Fibroblast of the aortic adventitia (primary cell): ENCODE results near the gene OS9. TPM values are rescaled to one million over a fixed set of nuclear protein-coding genes. Genes with fewer than 3 reads are reported as not detected.
"Not testable (repeated sequence)": the region's sequence is repeated elsewhere in the genome, so short reads cannot be mapped to it uniquely, and the experiment has no call there.

ENCODE experiments used
- DNase-seq: peaks from one replicate; pipeline ENCODE4 v3.0.0-alpha.2; 2010; ENCODE audit warnings: low read depth
- H3K4me3 ChIP-seq: 2 replicates; pipeline ENCODE4 v1.5.1; 2011; ENCODE audit warnings: low read depth, mild to moderate bottlenecking, control low read depth, low read length, moderate library complexity
- total RNA-seq: library from RNA; depleted of rRNA; stranded (reverse); fragments of >200 nt; gene quantifications from 2 replicates; pipeline ENCODE4 v1.2.3, GENCODE V29; 2012; ENCODE audit warnings: low replicate concordance
- TF ChIP-seq, protein P1 (sequence below): IDR thresholded peaks from 2 replicates; pipeline ENCODE4 v1.5.1; 2011; ENCODE audit warnings: mild to moderate bottlenecking, low read length, control low read depth, inconsistent platforms; ENCODE audit not compliant: insufficient read depth

Gene OS9, protein sequence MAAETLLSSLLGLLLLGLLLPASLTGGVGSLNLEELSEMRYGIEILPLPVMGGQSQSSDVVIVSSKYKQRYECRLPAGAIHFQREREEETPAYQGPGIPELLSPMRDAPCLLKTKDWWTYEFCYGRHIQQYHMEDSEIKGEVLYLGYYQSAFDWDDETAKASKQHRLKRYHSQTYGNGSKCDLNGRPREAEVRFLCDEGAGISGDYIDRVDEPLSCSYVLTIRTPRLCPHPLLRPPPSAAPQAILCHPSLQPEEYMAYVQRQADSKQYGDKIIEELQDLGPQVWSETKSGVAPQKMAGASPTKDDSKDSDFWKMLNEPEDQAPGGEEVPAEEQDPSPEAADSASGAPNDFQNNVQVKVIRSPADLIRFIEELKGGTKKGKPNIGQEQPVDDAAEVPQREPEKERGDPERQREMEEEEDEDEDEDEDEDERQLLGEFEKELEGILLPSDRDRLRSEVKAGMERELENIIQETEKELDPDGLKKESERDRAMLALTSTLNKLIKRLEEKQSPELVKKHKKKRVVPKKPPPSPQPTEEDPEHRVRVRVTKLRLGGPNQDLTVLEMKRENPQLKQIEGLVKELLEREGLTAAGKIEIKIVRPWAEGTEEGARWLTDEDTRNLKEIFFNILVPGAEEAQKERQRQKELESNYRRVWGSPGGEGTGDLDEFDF
- 229 and 425 TPM in 2 replicates for total RNA-seq

DNA sequence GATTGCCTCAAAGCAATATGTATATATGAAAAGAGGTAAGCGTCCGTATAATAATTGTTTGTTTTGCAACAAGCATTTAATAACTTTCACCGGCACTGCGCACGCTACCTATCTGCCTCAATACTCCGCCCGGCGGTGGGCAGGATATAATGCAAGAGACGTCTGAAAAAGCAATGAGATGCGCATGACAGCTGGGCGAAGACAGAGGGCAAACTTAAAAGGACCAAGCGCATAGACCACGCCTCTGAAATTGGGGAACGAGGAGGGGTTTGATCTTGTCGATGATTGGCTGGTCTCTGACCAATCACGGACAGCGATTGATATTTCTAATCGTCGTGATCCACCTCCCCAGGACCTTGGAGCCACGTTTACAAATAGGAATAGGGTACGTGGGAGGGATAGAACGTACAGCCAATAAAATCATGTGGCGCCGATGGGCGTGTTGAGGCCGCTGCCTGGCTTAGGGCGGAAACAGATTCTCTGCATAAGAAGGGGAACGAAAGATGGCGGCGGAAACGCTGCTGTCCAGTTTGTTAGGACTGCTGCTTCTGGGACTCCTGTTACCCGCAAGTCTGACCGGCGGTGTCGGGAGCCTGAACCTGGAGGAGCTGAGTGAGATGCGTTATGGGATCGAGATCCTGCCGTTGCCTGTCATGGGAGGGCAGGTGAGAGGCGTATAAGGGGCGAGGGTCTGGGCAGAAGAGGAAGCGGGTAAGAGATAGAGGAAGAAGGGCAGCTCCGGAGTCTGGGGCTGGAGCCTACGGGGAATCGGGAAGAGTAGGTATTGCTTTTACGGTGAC is at the start of gene OS9:
Gene OS9, plus strand, starts transcription at position 474 of the 800 bp plus-strand sequence. Its CDS starts 30 bp downstream, at position 504.
- peak; percentile 100 for DNase-seq
- peak within 1 kb of the TSS; percentile 98 for H3K4me3 ChIP-seq
- TF ChIP-seq, protein P1, sequence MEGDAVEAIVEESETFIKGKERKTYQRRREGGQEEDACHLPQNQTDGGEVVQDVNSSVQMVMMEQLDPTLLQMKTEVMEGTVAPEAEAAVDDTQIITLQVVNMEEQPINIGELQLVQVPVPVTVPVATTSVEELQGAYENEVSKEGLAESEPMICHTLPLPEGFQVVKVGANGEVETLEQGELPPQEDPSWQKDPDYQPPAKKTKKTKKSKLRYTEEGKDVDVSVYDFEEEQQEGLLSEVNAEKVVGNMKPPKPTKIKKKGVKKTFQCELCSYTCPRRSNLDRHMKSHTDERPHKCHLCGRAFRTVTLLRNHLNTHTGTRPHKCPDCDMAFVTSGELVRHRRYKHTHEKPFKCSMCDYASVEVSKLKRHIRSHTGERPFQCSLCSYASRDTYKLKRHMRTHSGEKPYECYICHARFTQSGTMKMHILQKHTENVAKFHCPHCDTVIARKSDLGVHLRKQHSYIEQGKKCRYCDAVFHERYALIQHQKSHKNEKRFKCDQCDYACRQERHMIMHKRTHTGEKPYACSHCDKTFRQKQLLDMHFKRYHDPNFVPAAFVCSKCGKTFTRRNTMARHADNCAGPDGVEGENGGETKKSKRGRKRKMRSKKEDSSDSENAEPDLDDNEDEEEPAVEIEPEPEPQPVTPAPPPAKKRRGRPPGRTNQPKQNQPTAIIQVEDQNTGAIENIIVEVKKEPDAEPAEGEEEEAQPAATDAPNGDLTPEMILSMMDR = peak; percentile 83

DNA sequence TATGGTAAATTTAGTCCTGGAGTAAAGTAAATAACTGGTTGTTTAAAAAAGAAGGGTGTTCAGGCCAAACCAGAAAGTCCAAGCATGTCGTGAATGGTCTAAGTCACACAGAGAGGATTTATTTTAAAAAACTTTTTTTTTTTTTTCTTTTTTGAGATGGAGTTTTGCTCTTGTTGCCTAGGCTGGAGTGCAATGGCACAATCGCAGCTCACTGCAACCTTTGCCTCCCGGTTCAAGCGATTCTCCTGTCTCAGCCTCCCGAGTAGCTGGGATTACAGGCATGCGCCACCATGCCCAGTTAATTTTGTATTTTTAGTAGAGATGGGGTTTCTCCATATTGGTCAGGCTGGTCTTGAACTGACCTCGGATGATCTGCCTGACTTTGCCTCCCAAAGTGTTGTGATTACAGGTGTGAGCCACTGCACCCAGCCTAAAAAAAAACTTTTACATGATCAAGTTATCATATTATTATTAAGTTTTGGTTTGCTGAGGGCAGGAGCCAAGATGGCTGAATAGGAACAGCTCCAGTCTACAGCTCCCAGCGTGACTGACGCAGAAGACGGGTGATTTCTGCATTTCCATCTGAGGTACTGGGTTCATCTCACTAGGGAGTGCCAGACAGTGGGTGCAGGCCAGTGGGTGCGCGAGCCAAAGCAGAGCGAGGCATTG is 47.8 kb upstream of the OS9 start:
- not testable (repeated sequence) for H3K4me3 ChIP-seq, DNase-seq

DNA sequence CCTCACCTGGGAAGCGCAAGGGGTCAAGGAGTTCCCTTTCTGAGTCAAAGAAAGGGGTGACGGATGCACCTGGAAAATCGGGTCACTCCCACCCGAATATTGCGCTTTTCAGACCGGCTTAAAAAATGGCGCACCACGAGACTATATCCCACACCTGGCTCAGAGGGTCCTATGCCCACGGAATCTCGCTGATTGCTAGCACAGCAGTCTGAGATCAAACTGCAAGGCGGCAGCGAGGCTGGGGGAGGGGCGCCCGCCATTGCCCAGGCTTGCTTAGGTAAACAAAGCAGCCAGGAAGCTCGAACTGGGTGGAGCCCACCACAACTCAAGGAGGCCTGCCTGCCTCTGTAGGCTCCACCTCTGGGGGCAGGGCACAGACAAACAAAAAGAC is 47.3 kb upstream of the OS9 start:
- H3K4me3 ChIP-seq, DNase-seq: not testable (repeated sequence)

DNA sequence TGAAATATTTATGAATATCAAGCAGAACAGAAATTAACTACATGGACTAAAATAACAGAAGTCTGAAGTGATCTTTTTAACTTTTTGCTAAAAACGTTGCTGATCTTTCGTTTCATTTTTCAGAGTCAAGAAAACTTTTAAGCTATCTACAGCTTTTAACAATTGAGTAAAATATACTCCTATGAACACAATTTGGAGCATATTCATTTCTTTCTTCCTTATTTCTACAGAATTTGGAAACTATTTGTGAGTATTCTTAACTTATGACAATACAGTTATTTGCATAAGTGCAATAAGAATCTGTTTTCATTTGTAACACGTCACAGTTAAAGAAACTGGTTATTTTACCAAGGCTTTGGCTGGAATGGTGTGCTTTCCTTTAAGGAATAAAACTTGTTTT is 39.9 kb upstream of the OS9 start:
- no peak for DNase-seq
- TF ChIP-seq, protein P1 = no peak
- no peak overlapping the region for H3K4me3 ChIP-seq

DNA sequence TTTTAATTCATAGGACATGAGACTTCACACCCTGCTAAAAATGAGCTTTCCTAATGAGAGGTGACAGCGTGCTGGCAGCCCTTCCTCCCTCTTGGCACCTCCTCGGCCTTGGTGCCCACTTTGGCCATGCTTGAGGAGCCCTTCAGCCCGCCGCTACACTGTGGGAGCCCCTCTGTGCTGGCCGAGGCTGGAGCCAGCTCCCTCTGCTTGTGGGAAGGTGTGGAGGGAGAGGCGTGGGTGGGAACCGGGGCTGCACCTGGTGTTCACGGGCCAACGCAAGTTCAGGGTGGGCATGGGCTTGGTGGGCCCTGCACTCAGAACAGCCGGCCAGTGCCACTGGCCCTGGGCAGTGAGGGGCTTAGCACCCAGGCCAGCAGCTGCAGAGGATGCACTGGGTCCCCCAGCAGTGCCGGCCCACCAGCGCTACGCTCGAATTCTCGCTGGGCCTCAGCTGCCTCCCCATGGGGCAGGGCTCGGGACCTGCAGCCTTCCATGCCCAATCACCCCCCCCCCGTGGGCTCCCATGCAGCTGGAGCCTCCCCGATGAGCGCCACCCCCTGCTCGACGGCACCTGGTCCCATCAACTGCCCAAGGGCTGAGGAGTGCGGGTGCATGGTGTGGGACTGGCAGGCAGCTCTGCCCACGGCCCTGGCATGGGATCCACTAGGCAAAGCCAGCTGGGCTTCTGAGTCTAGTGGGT is 38.2 kb upstream of the OS9 start:
- no peak overlapping the region for H3K4me3 ChIP-seq
- TF ChIP-seq, protein P1 = no peak
- no peak for DNase-seq

DNA sequence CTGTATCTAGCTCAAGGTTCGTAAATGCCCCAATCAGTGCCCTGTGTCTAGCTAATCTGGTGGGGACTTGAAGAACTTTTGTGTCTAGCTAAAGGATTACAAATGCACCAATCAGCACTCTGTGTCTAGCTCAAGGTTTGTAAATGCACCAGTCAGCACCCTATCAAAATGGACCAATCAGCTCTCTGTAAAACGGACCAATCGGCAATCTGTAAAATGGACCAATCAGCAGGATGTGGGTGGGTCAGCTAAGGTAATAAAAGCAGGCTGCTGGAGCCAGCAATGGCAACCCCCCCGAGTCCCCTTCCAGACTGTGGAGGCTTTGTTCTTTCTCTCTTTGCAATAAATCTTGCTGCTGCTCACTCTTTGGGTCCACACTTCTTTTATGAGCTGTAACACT is 37.5 kb upstream of the OS9 start:
- not testable (repeated sequence) for DNase-seq, H3K4me3 ChIP-seq

DNA sequence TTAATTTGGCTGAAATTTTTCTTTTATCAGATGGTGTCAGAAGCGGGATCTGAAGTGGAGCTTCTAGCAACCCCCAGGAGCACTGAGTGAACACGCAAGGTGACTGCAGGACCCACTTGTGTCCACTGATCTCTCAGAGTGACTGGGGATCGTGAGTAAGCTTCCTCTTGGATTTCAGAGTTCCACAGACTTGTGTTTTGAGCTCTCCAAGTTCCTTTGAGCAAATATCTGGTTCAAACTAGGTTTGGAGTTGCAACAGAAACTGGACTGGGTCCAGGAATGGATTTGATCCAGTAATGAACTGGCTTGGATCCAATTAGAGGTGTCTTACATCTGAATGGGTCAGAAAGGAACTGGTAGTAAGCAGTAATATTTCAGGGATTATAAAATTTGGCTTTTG is 36.2 kb upstream of the OS9 start:
- DNase-seq = peak; percentile 68
- TF ChIP-seq, protein P1 = no peak
- no peak overlapping the region for H3K4me3 ChIP-seq
